DND-41 (cell line): Measurements from ENCODE around the gene NEK9.

Source experiments
- EZH2 ChIP-seq: IDR thresholded peaks from 3 replicates; pipeline ENCODE4 v1.6.1; 2012; ENCODE audit warnings: borderline replicate concordance, low read depth, mild to moderate bottlenecking, moderate library complexity, low read length, inconsistent platforms; ENCODE audit not compliant: severe bottlenecking
- TF ChIP-seq, protein P1 (sequence below): IDR thresholded peaks from 2 replicates; pipeline ENCODE4 v1.5.1; 2012; ENCODE audit warnings: borderline replicate concordance, low read length, moderate library complexity, mild to moderate bottlenecking; ENCODE audit not compliant: poor library complexity, severe bottlenecking; ENCODE audit errors: extremely low read depth

DNA sequence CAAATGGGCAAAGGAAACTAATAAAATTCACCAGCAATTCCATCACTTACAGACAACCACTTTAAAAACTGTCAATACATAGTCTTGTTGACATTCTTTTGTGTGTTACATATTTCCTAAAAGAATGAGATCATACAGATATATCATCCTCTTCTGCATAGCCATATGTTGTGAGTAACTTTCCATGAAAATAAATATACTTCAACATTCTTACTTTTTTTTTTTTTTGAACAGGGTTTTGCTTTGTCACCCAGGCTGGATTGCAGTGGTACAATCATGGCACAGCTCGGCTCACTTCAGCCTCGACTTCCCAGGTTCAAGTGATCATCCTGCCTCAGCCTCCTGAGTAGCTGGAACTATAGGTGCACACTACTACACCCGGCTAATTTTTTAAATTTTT lies 36.5 kb downstream of the NEK9 start:
- TF ChIP-seq, protein P1, sequence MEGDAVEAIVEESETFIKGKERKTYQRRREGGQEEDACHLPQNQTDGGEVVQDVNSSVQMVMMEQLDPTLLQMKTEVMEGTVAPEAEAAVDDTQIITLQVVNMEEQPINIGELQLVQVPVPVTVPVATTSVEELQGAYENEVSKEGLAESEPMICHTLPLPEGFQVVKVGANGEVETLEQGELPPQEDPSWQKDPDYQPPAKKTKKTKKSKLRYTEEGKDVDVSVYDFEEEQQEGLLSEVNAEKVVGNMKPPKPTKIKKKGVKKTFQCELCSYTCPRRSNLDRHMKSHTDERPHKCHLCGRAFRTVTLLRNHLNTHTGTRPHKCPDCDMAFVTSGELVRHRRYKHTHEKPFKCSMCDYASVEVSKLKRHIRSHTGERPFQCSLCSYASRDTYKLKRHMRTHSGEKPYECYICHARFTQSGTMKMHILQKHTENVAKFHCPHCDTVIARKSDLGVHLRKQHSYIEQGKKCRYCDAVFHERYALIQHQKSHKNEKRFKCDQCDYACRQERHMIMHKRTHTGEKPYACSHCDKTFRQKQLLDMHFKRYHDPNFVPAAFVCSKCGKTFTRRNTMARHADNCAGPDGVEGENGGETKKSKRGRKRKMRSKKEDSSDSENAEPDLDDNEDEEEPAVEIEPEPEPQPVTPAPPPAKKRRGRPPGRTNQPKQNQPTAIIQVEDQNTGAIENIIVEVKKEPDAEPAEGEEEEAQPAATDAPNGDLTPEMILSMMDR: no peak
- no peak for TF ChIP-seq EZH2
